ENCODE measurements around the gene OCLN.
"Not testable (repeated sequence)": the region's sequence is repeated elsewhere in the genome, so short reads cannot be mapped to it uniquely, and the experiment has no call there.

The OCLN gene, protein sequence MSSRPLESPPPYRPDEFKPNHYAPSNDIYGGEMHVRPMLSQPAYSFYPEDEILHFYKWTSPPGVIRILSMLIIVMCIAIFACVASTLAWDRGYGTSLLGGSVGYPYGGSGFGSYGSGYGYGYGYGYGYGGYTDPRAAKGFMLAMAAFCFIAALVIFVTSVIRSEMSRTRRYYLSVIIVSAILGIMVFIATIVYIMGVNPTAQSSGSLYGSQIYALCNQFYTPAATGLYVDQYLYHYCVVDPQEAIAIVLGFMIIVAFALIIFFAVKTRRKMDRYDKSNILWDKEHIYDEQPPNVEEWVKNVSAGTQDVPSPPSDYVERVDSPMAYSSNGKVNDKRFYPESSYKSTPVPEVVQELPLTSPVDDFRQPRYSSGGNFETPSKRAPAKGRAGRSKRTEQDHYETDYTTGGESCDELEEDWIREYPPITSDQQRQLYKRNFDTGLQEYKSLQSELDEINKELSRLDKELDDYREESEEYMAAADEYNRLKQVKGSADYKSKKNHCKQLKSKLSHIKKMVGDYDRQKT

GRCh38 chr5:69492391-69492922 lies at the start of gene OCLN:
TSS of gene OCLN (plus strand) at chr5:69492790. CDS start at chr5:69504245, 11,455 bp downstream.
- DNase-seq (ENCODE audit: low read depth in 2 of 2, low spot score in 1 of 2) = no peak

GRCh38 chr5:69444127-69444754 lies 48.3 kb upstream of the OCLN start:
- no peak for DNase-seq (ENCODE audit: low read depth in 2 of 2, low spot score in 1 of 2)

DNA sequence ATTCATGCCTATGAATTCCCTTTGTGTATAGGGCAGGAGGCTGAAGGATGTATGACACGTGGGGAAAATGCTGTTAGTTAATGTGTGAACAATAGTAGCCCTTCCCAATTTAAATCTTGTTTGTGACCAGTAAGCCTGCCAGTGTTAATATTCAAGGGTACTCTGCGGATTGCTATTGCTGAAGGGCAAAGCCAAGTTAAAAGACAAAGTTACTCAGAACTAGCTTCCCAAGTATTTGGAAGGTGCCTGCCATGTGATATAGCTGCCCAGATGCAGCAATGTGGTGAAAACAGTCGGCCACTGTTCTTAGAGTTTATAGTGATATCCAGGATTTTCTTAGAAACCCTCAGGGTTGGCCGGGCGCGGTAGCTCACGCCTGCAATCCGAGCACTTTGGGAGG lies 43.1 kb upstream of the OCLN start:
- no peak for DNase-seq (ENCODE audit: low read depth in 2 of 2, low spot score in 1 of 2)

- DNase-seq (ENCODE audit: low read depth in 2 of 2, low spot score in 1 of 2) = no peak
Measured at GRCh38 chr5:69450116-69450515, 42.5 kb upstream of the OCLN start.

- DNase-seq (ENCODE audit: low read depth in 2 of 2, low spot score in 1 of 2) = not testable (repeated sequence)
Measured at GRCh38 chr5:69450527-69450926, 42.1 kb upstream of the OCLN start.

GRCh38 chr5:69451941-69452647 lies 40.5 kb upstream of the OCLN start:
- no peak for DNase-seq (ENCODE audit: low read depth in 2 of 2, low spot score in 1 of 2)

DNA sequence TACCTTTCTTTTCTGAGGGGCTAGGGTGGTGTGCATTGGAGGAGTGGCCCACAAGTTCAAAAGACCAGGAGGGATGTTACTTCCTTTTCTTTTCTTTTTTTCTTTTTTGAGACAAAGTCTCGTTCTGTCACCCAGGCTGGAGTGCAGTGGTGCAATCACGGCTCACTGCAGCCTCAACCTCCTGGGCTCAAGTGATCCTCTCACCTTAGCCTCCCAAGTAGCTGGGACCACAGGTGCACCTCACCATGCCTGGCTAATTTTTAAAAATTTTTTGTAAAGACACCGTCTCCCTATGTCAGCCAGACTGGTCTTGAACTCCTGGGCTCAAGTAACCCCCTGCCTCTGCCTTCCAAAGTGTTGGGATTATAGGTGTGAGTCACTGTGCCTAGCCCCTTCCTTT lies 39.1 kb upstream of the OCLN start:
- DNase-seq (ENCODE audit: low read depth in 2 of 2, low spot score in 1 of 2) = not testable (repeated sequence)

- DNase-seq (ENCODE audit: low read depth in 2 of 2, low spot score in 1 of 2) = no peak
Measured at GRCh38 chr5:69454460-69455249, 37.9 kb upstream of the OCLN start.

GRCh38 chr5:69455428-69455988 lies 37.1 kb upstream of the OCLN start:
- DNase-seq (ENCODE audit: low read depth in 2 of 2, low spot score in 1 of 2) = not testable (repeated sequence)

DNA sequence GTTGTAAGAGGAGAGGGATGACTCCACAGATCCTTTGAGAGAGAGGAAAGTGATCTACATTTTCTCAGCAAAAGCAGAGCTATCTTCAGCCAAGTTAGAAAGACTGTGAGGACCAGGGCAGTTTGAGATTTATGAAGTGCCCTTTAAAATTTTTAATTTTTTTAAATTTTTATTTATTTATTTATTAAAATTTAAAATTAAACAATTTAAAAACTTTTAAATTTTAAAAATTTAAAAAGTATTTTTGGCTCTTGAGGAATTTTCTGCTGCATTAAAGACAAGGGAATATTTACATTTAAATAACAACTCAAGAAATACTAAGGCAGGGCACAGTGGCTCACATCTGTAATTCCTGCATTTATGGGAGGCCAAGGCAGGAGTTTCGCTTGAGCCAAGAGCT lies 30.4 kb upstream of the OCLN start:
- DNase-seq (ENCODE audit: low read depth in 2 of 2, low spot score in 1 of 2) = no peak

DNA sequence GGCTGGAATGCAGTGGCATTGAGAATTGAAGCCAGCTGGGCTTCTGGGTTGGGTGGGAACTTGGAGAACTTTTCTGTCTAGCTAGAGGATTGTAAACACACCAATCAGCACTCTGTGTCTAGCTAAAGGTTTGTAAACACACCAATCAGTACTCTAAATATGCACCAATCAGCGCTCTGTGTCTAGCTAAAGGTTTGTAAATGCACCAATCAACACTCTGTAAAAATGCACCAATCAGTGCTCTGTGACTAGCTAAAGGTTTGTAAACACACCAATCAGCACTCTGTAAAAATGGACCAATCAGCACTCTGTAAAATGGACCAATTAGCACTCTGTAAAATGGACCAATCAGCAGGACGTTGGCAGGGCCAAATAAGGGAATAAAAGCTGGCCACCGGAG lies 26.2 kb upstream of the OCLN start:
- DNase-seq (ENCODE audit: low read depth in 2 of 2, low spot score in 1 of 2) = not testable (repeated sequence)

DNA sequence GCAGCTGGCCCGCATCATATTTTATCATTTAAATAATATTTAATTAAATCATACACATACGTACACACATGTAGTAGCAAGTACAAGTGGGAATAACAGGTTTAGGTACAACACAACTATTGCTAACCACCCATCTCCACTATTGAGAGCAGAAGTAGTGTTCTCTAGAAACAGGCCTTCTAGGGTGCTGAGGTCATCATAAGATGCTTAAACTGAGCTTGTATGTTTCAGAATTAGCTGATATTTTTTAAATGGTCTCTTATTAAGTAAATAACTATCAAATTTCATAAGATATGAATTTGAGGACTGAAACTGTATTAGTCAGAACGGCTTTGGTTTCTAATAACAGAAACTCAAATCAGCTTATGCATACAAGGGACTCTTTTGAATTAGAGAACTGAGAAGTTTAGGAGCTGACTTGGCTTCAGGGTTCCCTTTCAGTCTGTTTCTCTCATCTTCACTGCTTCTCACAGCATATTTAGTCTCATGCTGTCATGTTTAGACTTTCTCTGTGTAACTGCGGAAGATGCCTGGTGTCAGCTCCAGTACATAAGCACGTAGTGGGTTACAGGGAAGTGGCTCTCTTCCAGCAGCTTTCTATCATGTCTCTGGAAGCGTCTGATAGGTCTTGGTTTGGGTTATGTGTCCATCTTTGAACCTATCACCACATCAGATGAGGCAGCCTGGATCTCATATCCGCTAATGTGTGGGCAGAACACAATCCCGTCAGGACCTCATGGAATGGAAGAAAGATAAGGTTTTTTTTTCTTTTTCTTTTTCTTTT lies 25.0 kb upstream of the OCLN start:
- no peak for DNase-seq (ENCODE audit: low read depth in 2 of 2, low spot score in 1 of 2)

GRCh38 chr5:69468631-69469030 lies 24.0 kb upstream of the OCLN start:
- no peak for DNase-seq (ENCODE audit: low read depth in 2 of 2, low spot score in 1 of 2)

DNA sequence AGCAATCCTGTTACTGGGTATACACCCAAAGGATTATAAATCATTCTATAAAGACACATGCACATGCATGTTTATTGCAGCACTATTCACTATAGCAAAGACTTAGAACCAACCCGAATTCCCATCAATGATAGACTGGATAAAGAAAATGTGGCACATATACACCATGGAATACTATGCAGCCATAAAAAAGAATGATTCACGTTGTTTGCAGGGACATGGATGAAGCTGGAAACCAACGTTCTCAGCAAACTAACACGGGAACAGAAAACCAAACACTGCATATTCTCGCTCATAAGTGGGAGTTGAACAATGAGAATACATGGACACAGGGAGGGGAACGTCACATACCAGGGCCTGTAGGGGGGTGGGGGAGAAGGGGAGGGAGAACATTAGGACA lies 21.1 kb upstream of the OCLN start:
- DNase-seq (ENCODE audit: low read depth in 2 of 2, low spot score in 1 of 2) = not testable (repeated sequence)

DNA sequence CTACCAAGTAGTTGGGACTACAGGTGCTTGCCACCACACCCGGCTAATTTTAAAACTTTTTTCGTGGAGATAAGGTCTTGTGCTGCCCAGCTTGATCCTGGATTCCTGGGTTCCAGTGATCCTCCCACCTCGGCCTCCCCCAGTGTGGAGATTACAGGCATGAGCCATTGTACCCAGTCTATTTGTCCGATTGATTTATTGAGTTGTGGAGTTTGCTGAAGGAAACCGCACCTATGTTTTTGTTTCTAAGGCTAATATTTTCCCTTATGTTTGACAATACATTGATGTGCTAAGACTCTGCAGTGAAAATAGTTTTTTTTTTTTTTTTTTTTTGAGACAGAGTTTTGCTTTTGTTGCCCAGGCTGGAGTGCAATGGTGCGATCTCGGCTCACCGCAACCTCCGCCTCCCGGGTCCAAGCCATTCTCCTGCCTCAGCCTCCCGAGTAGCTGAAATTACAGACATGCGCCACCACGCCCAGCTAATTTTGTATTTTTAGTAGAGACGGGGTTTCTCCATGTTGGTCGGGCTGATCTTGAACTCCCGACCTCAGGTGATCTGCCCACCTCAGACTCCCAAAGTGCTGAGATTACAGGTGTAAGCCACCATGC lies 20.0 kb upstream of the OCLN start:
- not testable (repeated sequence) for DNase-seq (ENCODE audit: low read depth in 2 of 2, low spot score in 1 of 2)

GRCh38 chr5:69477170-69477569 lies 15.4 kb upstream of the OCLN start:
- DNase-seq (ENCODE audit: low read depth in 2 of 2, low spot score in 1 of 2) = no peak

- not testable (repeated sequence) for DNase-seq (ENCODE audit: low read depth in 2 of 2, low spot score in 1 of 2)
Measured at GRCh38 chr5:69478296-69478695, 14.3 kb upstream of the OCLN start.

DNA sequence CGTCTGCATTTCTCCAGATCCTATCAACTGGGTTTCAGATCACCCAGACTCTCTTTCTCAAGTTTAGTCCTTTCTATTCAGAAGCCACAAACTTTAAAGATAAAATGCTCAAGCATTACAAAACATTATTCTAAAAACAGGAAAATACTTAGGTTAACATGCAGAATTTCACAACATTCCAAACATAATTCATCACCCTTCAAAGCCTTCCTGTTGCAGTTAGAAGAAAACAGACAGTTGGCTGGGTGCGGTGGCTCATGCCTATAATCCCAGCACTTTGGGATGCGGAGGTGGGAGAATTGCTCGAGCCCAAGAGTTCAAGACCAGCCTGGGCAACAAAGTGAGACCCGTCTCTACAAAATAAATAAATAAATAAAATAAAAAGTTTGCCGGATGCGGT lies 7.7 kb upstream of the OCLN start:
- no peak for DNase-seq (ENCODE audit: low read depth in 2 of 2, low spot score in 1 of 2)

DNA sequence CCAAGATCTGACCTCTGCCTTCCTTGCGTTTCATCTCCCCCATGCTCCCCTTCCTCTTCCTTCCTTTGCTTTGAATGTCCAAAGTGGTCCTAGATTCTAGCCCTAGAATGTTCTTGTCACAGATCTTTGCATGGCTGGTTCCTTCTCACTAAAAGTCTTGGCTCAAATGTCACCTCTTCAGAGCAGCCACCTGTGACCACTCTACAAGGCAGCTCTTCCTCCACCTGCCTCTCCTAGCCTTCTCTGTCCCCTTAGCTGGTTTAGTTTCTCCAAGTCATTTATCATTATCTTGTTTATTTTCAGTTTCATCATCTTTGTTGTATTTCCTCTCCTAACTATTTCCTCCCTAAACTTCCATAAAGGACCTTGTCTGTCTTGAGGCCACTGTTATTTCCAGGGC lies 7.1 kb upstream of the OCLN start:
- DNase-seq (ENCODE audit: low read depth in 2 of 2, low spot score in 1 of 2) = no peak

All from stimulated activated CD8-positive, alpha-beta memory T cell treated with anti-CD3 and anti-CD28 coated beads, Interleukin-4, amount 100 ng/mL, for 1 hour (primary cell).